ENCODE results near the gene DSCAM. TPM values are rescaled to one million over a fixed set of nuclear protein-coding genes. Genes with fewer than 3 reads are reported as not detected.

Gene DSCAM
- total RNA-seq, 1 donor from 2014 or later = 2.7 TPM

- Mint-ChIP-seq H3K27ac (no peak overlapping the region), H3K4me3 (ENCODE audit: low read depth) (no peak overlapping the region), H3K4me1 (ENCODE audit: low read depth) (no peaks in the 10 kb centered on the region), H3K27me3 (no peaks in the 10 kb centered on the region), H3K9me3 (ENCODE audit: low read depth) (no peaks in the 10 kb centered on the region), H3K36me3 (ENCODE audit: insufficient read depth) (no peaks in the 10 kb centered on the region)
- DNase-seq (ENCODE audit: low spot score, unreplicated experiment) = no peak
- TF ChIP-seq, protein P1, sequence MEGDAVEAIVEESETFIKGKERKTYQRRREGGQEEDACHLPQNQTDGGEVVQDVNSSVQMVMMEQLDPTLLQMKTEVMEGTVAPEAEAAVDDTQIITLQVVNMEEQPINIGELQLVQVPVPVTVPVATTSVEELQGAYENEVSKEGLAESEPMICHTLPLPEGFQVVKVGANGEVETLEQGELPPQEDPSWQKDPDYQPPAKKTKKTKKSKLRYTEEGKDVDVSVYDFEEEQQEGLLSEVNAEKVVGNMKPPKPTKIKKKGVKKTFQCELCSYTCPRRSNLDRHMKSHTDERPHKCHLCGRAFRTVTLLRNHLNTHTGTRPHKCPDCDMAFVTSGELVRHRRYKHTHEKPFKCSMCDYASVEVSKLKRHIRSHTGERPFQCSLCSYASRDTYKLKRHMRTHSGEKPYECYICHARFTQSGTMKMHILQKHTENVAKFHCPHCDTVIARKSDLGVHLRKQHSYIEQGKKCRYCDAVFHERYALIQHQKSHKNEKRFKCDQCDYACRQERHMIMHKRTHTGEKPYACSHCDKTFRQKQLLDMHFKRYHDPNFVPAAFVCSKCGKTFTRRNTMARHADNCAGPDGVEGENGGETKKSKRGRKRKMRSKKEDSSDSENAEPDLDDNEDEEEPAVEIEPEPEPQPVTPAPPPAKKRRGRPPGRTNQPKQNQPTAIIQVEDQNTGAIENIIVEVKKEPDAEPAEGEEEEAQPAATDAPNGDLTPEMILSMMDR (IDR thresholded peaks at IDR 0.05; ENCODE audit: unreplicated experiment) = no peak
Measured at GRCh38 chr21:40395732-40396131, 451.2 kb downstream of the DSCAM start.

GRCh38 chr21:40393066-40393465 lies 453.9 kb downstream of the DSCAM start:
- Mint-ChIP-seq H3K4me1 (ENCODE audit: low read depth) (no peaks in the 10 kb centered on the region), H3K36me3 (ENCODE audit: insufficient read depth) (no peaks in the 10 kb centered on the region), H3K27ac (no peak overlapping the region), H3K9me3 (ENCODE audit: low read depth) (no peaks in the 10 kb centered on the region), H3K27me3 (no peaks in the 10 kb centered on the region), H3K4me3 (ENCODE audit: low read depth) (no peak overlapping the region)
- TF ChIP-seq, protein P1 (IDR thresholded peaks at IDR 0.05; ENCODE audit: unreplicated experiment) = no peak
- DNase-seq (ENCODE audit: low spot score, unreplicated experiment) = no peak

- peaks cover 5% of the 10 kb centered on the region for H3K4me1 Mint-ChIP-seq (ENCODE audit: low read depth)
- H3K4me3 Mint-ChIP-seq (ENCODE audit: low read depth) = no peak overlapping the region
- H3K27me3 Mint-ChIP-seq = no peaks in the 10 kb centered on the region
- TF ChIP-seq, protein P1 (IDR thresholded peaks at IDR 0.05; ENCODE audit: unreplicated experiment) = no peak
- no peak overlapping the region for H3K27ac Mint-ChIP-seq
- H3K36me3 Mint-ChIP-seq (ENCODE audit: insufficient read depth) = no peaks in the 10 kb centered on the region
- DNase-seq (ENCODE audit: low spot score, unreplicated experiment) = no peak
- H3K9me3 Mint-ChIP-seq (ENCODE audit: low read depth) = no peaks in the 10 kb centered on the region
Measured at GRCh38 chr21:40388046-40388445, 458.9 kb downstream of the DSCAM start.

GRCh38 chr21:40386981-40387747 lies 459.8 kb downstream of the DSCAM start:
- H3K27me3 Mint-ChIP-seq = no peaks in the 10 kb centered on the region
- H3K9me3 Mint-ChIP-seq (ENCODE audit: low read depth) = no peaks in the 10 kb centered on the region
- H3K36me3 Mint-ChIP-seq (ENCODE audit: insufficient read depth) = no peaks in the 10 kb centered on the region
- H3K27ac Mint-ChIP-seq = no peak overlapping the region
- H3K4me1 Mint-ChIP-seq (ENCODE audit: low read depth) = peaks cover 5% of the 10 kb centered on the region
- TF ChIP-seq, protein P1 (IDR thresholded peaks at IDR 0.05; ENCODE audit: unreplicated experiment) = no peak
- no peak overlapping the region for H3K4me3 Mint-ChIP-seq (ENCODE audit: low read depth)
- DNase-seq (ENCODE audit: low spot score, unreplicated experiment) = no peak

- Mint-ChIP-seq H3K27ac (no peak overlapping the region), H3K4me1 (ENCODE audit: low read depth) (peaks cover 5% of the 10 kb centered on the region)
Measured at GRCh38 chr21:40386294-40386911, 460.6 kb downstream of the DSCAM start.

More at GRCh38 chr21:40386294-40386911, 460.6 kb downstream of the DSCAM start:
- Mint-ChIP-seq H3K27me3 (no peaks in the 10 kb centered on the region), H3K4me3 (ENCODE audit: low read depth) (no peak overlapping the region), H3K9me3 (ENCODE audit: low read depth) (no peaks in the 10 kb centered on the region), H3K36me3 (ENCODE audit: insufficient read depth) (no peaks in the 10 kb centered on the region)
- DNase-seq (ENCODE audit: low spot score, unreplicated experiment) = peak; percentile 59
- TF ChIP-seq, protein P1 (IDR thresholded peaks at IDR 0.05; ENCODE audit: unreplicated experiment) = peak; percentile 99
